H1 (cell line): ENCODE results near the gene MB. TPM values are rescaled to one million over a fixed set of nuclear protein-coding genes. Genes with fewer than 3 reads are reported as not detected.

Source experiments
- CTCF ChIA-PET: fragments of 300-600 bp; sonication (Branson Sonifier 250); formaldehyde crosslinking; loops from one replicate; lab custom pipeline; 2021; ENCODE audit not compliant: partially characterized antibody; lab: Charles Lee
- POLR2A ChIA-PET: fragments of 300-600 bp; sonication (Branson Sonifier 250); formaldehyde crosslinking; loops from one replicate; lab custom pipeline; 2021; ENCODE audit warnings: inconsistent platforms; ENCODE audit not compliant: partially characterized antibody; lab: Charles Lee
- DNase-seq, 2 experiments: peaks; one replicate each; pipeline versions ENCODE4 v3.0.0 to v3.0.0-alpha.2; 2010 to 2022; ENCODE audit warnings: low spot score in 2 of 2, low read depth in 1 of 2, mixed read lengths in 1 of 2
- FAIRE-seq: peaks from 2 replicates; lab custom pipeline; 2011; peaks lifted over from hg19 to GRCh38; lab: Jason Lieb, UNC
- H2AFZ ChIP-seq: 2 replicates; pipeline ENCODE4 v1.8.1; 2012; ENCODE audit warnings: low read length, inconsistent platforms
- H2AK5ac ChIP-seq: 2 replicates; pipeline ENCODE4 v1.6.1; 2013; ENCODE audit warnings: low read depth, low read length
- H2BK120ac ChIP-seq: replicated peaks from 2 replicates; pipeline ENCODE3; 2013; ENCODE audit warnings: low read depth, low read length, inconsistent platforms
- H2BK12ac ChIP-seq: 2 replicates; pipeline ENCODE4 v1.6.1; 2013; ENCODE audit warnings: low read depth, low read length
- H2BK15ac ChIP-seq: 2 replicates; pipeline ENCODE4 v1.6.1; 2013; ENCODE audit warnings: low read length
- H2BK20ac ChIP-seq: 2 replicates; pipeline ENCODE4 v1.6.1; 2013; ENCODE audit warnings: low read length
- H2BK5ac ChIP-seq: 2 replicates; pipeline ENCODE4 v1.6.1; 2013; ENCODE audit warnings: low read depth, low read length
- H3K14ac ChIP-seq: 2 replicates; pipeline ENCODE4 v1.6.1; 2013; ENCODE audit warnings: inconsistent platforms; ENCODE audit not compliant: insufficient read length
- H3K18ac ChIP-seq: 2 replicates; pipeline ENCODE4 v1.6.1; 2013; ENCODE audit warnings: low read length; ENCODE audit errors: extremely low read depth
- H3K23ac ChIP-seq: 2 replicates; pipeline ENCODE4 v1.6.1; 2013; ENCODE audit warnings: inconsistent platforms; ENCODE audit not compliant: insufficient read length
- H3K23me2 ChIP-seq: 2 replicates; pipeline ENCODE4 v1.6.1; 2013; ENCODE audit warnings: low read depth, low read length
- H3K27ac ChIP-seq: 2 replicates; pipeline ENCODE4 v1.6.1; 2011; ENCODE audit warnings: low read depth, low read length, inconsistent platforms
- H3K27me3 ChIP-seq, 4 experiments: replicated peaks in 1 of 4; 1 replicate in 1 of 4; 2 replicates in 3 of 4; pipeline versions ENCODE4 v1.6.1 to v1.8.1; 2011 to 2013; ENCODE audit warnings: low read length in 3 of 4, mild to moderate bottlenecking in 3 of 4, inconsistent platforms in 2 of 4, mixed read lengths in 2 of 4, moderate library complexity in 1 of 4; ENCODE audit not compliant: control insufficient read depth in 3 of 4, insufficient read depth in 3 of 4; ENCODE audit errors: extremely low read depth in 1 of 4
- H3K36me3 ChIP-seq, 4 experiments: 2 replicates each; pipeline versions ENCODE4 v1.6.1 to v1.8.1; 2011 to 2013; ENCODE audit warnings: mild to moderate bottlenecking in 4 of 4, low read length in 3 of 4, moderate library complexity in 2 of 4, control low read depth in 1 of 4, inconsistent platforms in 1 of 4; ENCODE audit not compliant: insufficient read depth in 4 of 4, control insufficient read depth in 2 of 4
- H3K4ac ChIP-seq: replicated peaks from 2 replicates; pipeline ENCODE3; 2013; ENCODE audit warnings: low read length, low read depth, mixed read lengths, inconsistent platforms; ENCODE audit not compliant: insufficient read length
- H3K4me1 ChIP-seq, 4 experiments: replicated peaks in 1 of 4; 1 replicate in 1 of 4; 2 replicates in 3 of 4; pipeline versions ENCODE4 v1.6.1 to v1.8.1; 2011 to 2013; ENCODE audit warnings: low read length in 3 of 4, inconsistent platforms in 2 of 4, mixed read lengths in 1 of 4; ENCODE audit not compliant: insufficient read depth in 4 of 4, control insufficient read depth in 3 of 4
- H3K4me2 ChIP-seq, 2 experiments: 2 replicates each; pipeline versions ENCODE4 v1.6.1 to v1.8.1; 2011 to 2013; ENCODE audit warnings: low read depth in 2 of 2, low read length in 2 of 2, control low read depth in 1 of 2, inconsistent platforms in 1 of 2, mild to moderate bottlenecking in 1 of 2; ENCODE audit not compliant: insufficient read depth in 1 of 2
- H3K4me3 ChIP-seq, 4 experiments: fragments of 200-600, 300-600 bp in 1 of 4; sonication (generic), shearing (Covaris generic), sonication (Bioruptor Twin) in 1 of 4; 2 replicates each; pipeline versions ENCODE4 v1.5.1 to v1.8.1; 2011 to 2016; ENCODE audit warnings: low read length in 4 of 4, low read depth in 3 of 4, control low read depth in 2 of 4, inconsistent platforms in 2 of 4, mild to moderate bottlenecking in 2 of 4, mixed read lengths in 1 of 4, moderate library complexity in 1 of 4; ENCODE audit not compliant: insufficient read depth in 2 of 4; ENCODE audit errors: extremely low read depth in 1 of 4
- H3K56ac ChIP-seq: replicated peaks from 2 replicates; pipeline ENCODE3; 2013; ENCODE audit warnings: low read depth, mild to moderate bottlenecking, mixed read lengths, low read length, inconsistent platforms; ENCODE audit not compliant: insufficient read length
- H3K79me1 ChIP-seq: 2 replicates; pipeline ENCODE4 v1.6.1; 2013; ENCODE audit warnings: low read depth, low read length, control low read depth
- H3K79me2 ChIP-seq, 2 experiments: 2 replicates each; pipeline versions ENCODE4 v1.6.1 to v1.8.1; 2012 to 2013; ENCODE audit warnings: low read length in 2 of 2, mild to moderate bottlenecking in 2 of 2, inconsistent platforms in 1 of 2; ENCODE audit not compliant: insufficient read depth in 2 of 2, control insufficient read depth in 1 of 2
- H3K9ac ChIP-seq, 4 experiments: replicated peaks in 1 of 4; 1 replicate in 1 of 4; 2 replicates in 3 of 4; pipeline versions ENCODE4 v1.6.1 to v1.8.1; 2011 to 2013; ENCODE audit warnings: low read depth in 3 of 4, low read length in 3 of 4, control low read depth in 2 of 4, mild to moderate bottlenecking in 2 of 4, moderate library complexity in 2 of 4, inconsistent platforms in 1 of 4; ENCODE audit errors: extremely low read depth in 1 of 4
- H3K9me3 ChIP-seq, 2 experiments: 2 replicates each; pipeline versions ENCODE4 v1.6.1 to v1.8.1; 2012 to 2013; ENCODE audit warnings: mild to moderate bottlenecking in 2 of 2, moderate library complexity in 2 of 2, control low read depth in 1 of 2, inconsistent platforms in 1 of 2, low read depth in 1 of 2, low read length in 1 of 2, mixed read lengths in 1 of 2; ENCODE audit not compliant: insufficient read depth in 2 of 2
- H4K20me1 ChIP-seq, 2 experiments: replicated peaks in 1 of 2; 2 replicates each; pipeline versions ENCODE3 to v1.8.1; 2011 to 2013; ENCODE audit warnings: inconsistent platforms in 2 of 2, low read length in 2 of 2, mild to moderate bottlenecking in 1 of 2; ENCODE audit not compliant: insufficient read depth in 2 of 2, control insufficient read depth in 1 of 2
- H4K5ac ChIP-seq: 2 replicates; pipeline ENCODE4 v1.6.1; 2013; ENCODE audit warnings: low read length, low read depth, mixed read lengths, inconsistent platforms; ENCODE audit not compliant: insufficient read length
- H4K8ac ChIP-seq: 2 replicates; pipeline ENCODE4 v1.8.0; 2013; ENCODE audit warnings: mild to moderate bottlenecking, moderate library complexity, low read length, inconsistent platforms; ENCODE audit not compliant: insufficient read depth; ENCODE audit errors: extremely low read depth
- H4K91ac ChIP-seq: replicated peaks from 2 replicates; pipeline ENCODE3; 2013; ENCODE audit warnings: low read length, mixed read lengths, inconsistent platforms; ENCODE audit not compliant: insufficient read length
- CBX8 ChIP-seq: fragments of 300-800, 300-1000 bp; sonication (generic); IDR thresholded peaks from 2 replicates; pipeline ENCODE4 v1.7.1; 2016; ENCODE audit warnings: low read depth, low read length, borderline replicate concordance
- CHD1 ChIP-seq: IDR thresholded peaks from 2 replicates; pipeline ENCODE4 v1.6.1; 2012; ENCODE audit warnings: low read depth, low read length, improper control_type of control experiment
- E2F6 ChIP-seq: IDR thresholded peaks from 2 replicates; pipeline ENCODE4 v1.6.1; 2012; ENCODE audit warnings: inconsistent platforms
- EZH2 ChIP-seq: fragments of 200-600 bp; sonication (generic); IDR thresholded peaks from 2 replicates; pipeline ENCODE4 v1.7.1; 2012; ENCODE audit warnings: low read depth, mild to moderate bottlenecking, moderate library complexity, low read length, inconsistent platforms; ENCODE audit not compliant: severe bottlenecking
- GTF2F1 ChIP-seq: IDR thresholded peaks from 2 replicates; pipeline ENCODE4 v1.6.1; 2012; ENCODE audit warnings: low read depth, low read length, improper control_type of control experiment, borderline replicate concordance
- HDAC6 ChIP-seq: IDR thresholded peaks from one replicate; pipeline ENCODE4 v1.7.1; 2012; ENCODE audit warnings: low read depth, mild to moderate bottlenecking, inconsistent platforms, low read length, moderate library complexity
- JUND ChIP-seq: IDR thresholded peaks from 2 replicates; pipeline ENCODE4 v1.6.1; 2011; ENCODE audit warnings: mild to moderate bottlenecking, improper control_type of control experiment, low read length
- NRF1 ChIP-seq: IDR thresholded peaks from 2 replicates; pipeline ENCODE4 v1.6.1; 2011; ENCODE audit warnings: mild to moderate bottlenecking, low read depth, low read length, improper control_type of control experiment
- RBBP5 ChIP-seq: IDR thresholded peaks from 2 replicates; pipeline ENCODE4 v1.7.1; 2012; ENCODE audit warnings: low read depth, mild to moderate bottlenecking, inconsistent platforms, low read length, moderate library complexity, borderline replicate concordance
- TAF1 ChIP-seq: IDR thresholded peaks from 2 replicates; pipeline ENCODE4 v1.6.1; 2011; ENCODE audit warnings: mild to moderate bottlenecking, low read depth, low read length
- TAF7 ChIP-seq: optimal IDR thresholded peaks from 2 replicates; pipeline ENCODE3; 2011; ENCODE audit warnings: low read depth, mild to moderate bottlenecking, inconsistent platforms, low read length, moderate library complexity, borderline replicate concordance
- TBP ChIP-seq: IDR thresholded peaks from 2 replicates; pipeline ENCODE4 v1.6.1; 2011; ENCODE audit warnings: low read depth, low read length, improper control_type of control experiment
- WGBS, 2 experiments: shearing (Covaris generic) in 1 of 2; methylation state at CpG; one replicate each; pipeline versions ENCODE4 v1.1.6 to v1.1.7; 2013 to 2015; ENCODE audit warnings: low lambda C conversion rate in 2 of 2, mixed read lengths in 2 of 2, inconsistent platforms in 1 of 2, low coverage in 1 of 2, missing lambda C conversion rate in 1 of 2; ENCODE audit not compliant: insufficient replicate concordance in 2 of 2, insufficient coverage in 1 of 2, insufficient read length in 1 of 2; ENCODE audit errors: extremely low coverage in 1 of 2, missing lambda C conversion rate in 1 of 2; 5-methylcytosine and 5-hydroxymethylcytosine counted together
- polyA plus RNA-seq, 7 experiments: library from polyadenylated mRNA; depleted of rRNA in 3 of 7; stranded (reverse) in 5 of 7; unstranded in 2 of 7; fragments of >200 nt in 5 of 7; fragments of 200-250 nt in 2 of 7; gene quantifications; 1 replicate in 5 of 7; 2 replicates in 1 of 7; 4 replicates in 1 of 7; pipeline versions ENCODE4 v1.2.1 to v1.2.3, GENCODE V29; 2011 to 2013; ENCODE audit warnings: missing spikeins in 2 of 7, mixed read lengths in 2 of 7
- total RNA-seq: library from RNA; stranded (reverse); fragmentation: NEBNext Ultra II Directional; extraction: Animal tissue kit (Norgen Biotek cat#: 25700); gene quantifications from 2 replicates; pipeline ENCODE4 v1.2.1, GENCODE V29; 2021

The MB gene
- total and polyA plus RNA-seq, 2 of the 8 experiments (the other 6 are each of a cell fraction or from before 2014, with no cell fraction given), result 1.5 TPM; not detected in 1

GRCh38 chr22:35605851-35606481 is 11.2 kb downstream of the MB start:
- ChIA-PET CTCF (no interaction called here), POLR2A (interaction anchor here (0.7 kb wide), 1 partner anchor 10 kb away, joined by 3 read pairs; no protein-coding TSS in a partner anchor)
- Histone ChIP-seq H3K56ac (no peak overlapping the region), H2BK20ac (no peak overlapping the region), H3K79me2 (peaks cover 0 to under 1% of the 10 kb centered on the region in 2 experiments; a peak in 1 of 4 replicates), H3K23me2 (peaks cover 4% of the 10 kb centered on the region), H3K23ac (no peak overlapping the region), H3K4me1 (no peaks in the 10 kb centered on the region), H4K91ac (no peak overlapping the region), H2BK120ac (no peak overlapping the region), H3K9me3 (peaks cover 0 to 7% of the 10 kb centered on the region in 2 experiments; a peak in 1 of 4 replicates), H2BK5ac (no peak overlapping the region), H3K27ac (no peak overlapping the region), H3K4ac (no peak overlapping the region), H2BK15ac (no peak overlapping the region), H4K8ac (no peak overlapping the region), H2AFZ (no peak overlapping the region), H3K14ac (no peak overlapping the region), H2AK5ac (no peak overlapping the region), H3K4me3 (no peak overlapping the region), H3K79me1 (no peaks in the 10 kb centered on the region; the same call in 1 of the 2 replicates), H3K18ac (no peak overlapping the region; the same call in 1 of the 2 replicates), H4K5ac (no peak overlapping the region), H3K9ac (no peak overlapping the region), H3K4me2 (no peak overlapping the region), H2BK12ac (no peak overlapping the region), H4K20me1 (peaks cover 0 to 4% of the 10 kb centered on the region in 2 experiments), H3K36me3 (no peaks in the 10 kb centered on the region), H3K27me3 (no peaks in the 10 kb centered on the region; a peak in 1 of 7 replicates)
- WGBS, 2 experiments, result 84% methylated on average over 13 of the region's 13 CpGs; no CpG with 5 or more reads in 1 of the 2 experiments
- DNase-seq (no peak), FAIRE-seq (no peak)
- no peak for TF ChIP-seq HDAC6
- no peak for TF ChIP-seq TBP
- no peak for TF ChIP-seq JUND
- TF ChIP-seq GTF2F1, result no peak
- no peak for TF ChIP-seq E2F6
- no peak for TF ChIP-seq NRF1
- no peak for TF ChIP-seq CHD1
- no peak for TF ChIP-seq TAF1
- TF ChIP-seq RBBP5, result no peak
- no peak for TF ChIP-seq EZH2
- no peak for TF ChIP-seq TAF7
- TF ChIP-seq CBX8, result no peak
